Effector CD8-positive, alpha-beta T cell (primary cell): ENCODE measurements around the gene TRIM27.
"Not testable (repeated sequence)": the region's sequence is repeated elsewhere in the genome, so short reads cannot be mapped to it uniquely, and the experiment has no call there.

Experiments
- DNase-seq: peaks from one replicate; lab custom pipeline; 2025; lab: John Stamatoyannopoulos, UW

TRIM27 gene

DNA sequence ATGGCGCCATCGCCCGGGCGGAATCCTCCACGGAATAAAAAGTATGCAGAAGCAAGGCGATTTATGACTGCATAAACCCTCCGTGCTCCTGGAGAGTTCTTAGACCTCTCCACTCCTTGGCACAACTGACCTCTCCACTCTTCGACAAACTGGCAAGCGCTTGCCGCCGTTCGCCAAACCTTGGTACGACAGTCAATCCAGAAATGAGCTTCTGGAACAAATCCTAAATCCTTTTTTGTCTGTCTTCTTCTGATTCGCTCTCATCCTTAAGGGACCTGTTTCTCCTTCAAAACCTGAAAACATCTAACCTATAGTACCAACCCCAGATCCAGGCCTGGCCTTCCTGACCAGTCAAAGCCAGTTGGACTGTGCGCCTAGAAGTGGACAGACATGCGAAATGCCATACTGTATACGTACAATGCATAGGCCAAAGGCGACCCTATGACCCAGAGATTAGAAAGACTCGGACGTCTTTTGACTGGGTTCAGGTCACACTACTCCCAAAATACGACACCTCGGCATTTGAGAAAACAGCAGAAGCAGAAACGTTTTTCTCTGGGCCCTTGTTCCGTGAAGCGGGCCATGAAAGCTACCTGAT is 59.4 kb downstream of the TRIM27 start:
- DNase-seq, result no peak

DNA sequence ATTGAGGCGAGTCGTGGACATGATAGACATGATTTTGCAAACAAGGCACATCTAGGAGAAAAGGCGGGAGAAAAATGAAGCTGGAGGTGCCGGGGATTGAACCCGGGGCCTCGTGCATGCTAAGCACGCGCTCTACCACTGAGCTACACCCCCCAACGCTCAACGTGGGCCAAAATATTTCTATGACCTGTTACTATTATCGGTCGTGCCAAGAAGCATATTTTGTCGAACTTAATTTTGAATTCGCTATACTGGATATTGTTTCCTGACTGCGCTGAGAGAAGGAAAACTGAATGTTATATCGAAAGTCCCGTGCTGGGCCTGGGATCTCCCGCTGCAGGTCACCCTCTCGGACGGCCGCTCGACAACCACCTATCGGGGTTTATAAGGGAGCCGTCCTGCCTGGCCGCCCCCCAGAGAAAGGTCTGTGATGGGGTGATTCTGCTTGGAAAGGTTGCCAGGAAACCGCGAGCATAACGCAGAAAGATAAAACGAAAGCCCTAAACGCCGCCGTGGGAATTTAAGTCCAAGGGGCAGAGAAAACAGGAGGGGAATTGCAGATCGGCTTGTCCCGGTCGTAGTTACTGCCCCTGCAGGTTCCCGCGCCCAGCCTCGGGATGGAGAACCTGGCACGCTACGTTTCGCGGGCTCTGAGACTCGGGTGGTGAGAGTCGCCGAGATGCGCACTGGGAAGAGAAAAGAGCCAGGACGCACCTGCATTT is 60.0 kb downstream of the TRIM27 start:
- DNase-seq, result peak; percentile 69

DNA sequence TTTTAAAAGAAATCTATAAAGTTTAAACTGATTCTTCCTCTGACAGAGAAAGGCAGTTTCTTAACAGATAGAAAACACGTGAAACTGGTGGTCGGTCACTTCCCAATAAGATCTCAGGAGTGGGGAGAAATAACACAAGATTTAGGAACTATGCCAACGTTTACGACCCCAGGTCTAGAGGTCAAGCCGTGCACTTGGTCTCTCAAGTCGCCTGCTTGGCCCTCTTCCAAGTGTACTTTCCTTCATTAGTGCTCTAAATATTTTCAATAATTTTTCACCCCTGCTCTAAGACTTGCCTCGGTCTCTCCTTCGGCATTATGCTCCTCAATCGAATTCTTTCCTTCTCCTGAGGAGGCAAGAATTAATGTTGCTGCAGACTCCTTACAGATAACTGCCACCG is 61.7 kb downstream of the TRIM27 start:
- no peak for DNase-seq

DNA sequence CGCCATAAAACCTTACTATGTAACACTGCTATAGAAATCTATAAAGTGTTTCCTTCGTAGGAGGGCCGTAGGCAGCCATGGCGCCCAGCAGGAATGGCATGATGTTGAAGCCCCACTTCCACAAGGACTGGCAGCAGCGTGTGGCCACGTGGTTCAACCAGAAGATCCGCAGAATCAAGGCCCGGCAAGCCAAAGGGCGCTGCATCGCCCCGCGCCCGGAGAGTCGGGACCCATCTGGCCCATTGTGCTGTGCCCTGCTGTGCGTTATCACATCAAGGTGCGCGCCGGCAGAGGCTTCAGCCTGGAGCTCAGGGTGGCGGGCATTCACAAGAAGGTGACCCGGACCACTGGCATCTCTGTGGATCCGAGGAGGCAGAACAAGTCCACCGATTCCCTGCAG is 62.4 kb downstream of the TRIM27 start:
- DNase-seq, result no peak

DNA sequence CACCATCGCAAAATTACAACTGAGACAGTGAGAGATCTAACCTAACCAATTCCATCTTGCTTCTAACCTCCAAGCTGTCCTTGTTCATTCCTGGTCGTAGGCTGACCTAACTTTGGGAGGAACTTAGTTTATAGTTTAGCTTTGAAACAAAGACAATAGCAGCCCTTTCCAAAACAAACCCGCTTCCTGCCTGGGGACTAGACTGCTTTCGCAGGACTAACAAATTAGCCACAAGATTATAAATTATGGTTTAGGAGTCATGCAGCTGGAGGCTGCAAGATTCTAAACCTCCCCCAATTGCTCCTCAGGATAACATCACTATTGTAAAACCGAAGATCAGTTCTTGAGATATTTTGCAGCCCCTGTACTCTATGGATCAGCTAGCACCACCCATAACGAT is 63.2 kb downstream of the TRIM27 start:
- DNase-seq, result no peak

DNA sequence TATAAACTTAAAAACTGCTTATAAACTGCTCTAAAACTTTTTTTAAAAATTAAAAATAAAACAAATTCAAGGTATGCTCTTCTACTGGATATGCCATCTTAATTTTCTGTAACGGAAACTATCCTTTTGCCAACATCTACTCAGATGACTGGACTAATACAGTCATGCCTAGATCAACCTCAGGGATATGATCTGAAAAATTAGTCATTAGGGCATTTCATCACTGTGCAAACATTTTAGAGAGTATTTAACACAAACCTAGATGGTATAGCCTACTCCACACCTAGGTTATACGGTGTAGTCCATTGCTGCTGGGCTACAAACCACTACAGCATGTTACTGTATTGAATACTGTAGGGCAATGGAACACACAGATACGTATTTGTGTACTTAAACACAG is 64.8 kb downstream of the TRIM27 start:
- DNase-seq, result no peak

DNA sequence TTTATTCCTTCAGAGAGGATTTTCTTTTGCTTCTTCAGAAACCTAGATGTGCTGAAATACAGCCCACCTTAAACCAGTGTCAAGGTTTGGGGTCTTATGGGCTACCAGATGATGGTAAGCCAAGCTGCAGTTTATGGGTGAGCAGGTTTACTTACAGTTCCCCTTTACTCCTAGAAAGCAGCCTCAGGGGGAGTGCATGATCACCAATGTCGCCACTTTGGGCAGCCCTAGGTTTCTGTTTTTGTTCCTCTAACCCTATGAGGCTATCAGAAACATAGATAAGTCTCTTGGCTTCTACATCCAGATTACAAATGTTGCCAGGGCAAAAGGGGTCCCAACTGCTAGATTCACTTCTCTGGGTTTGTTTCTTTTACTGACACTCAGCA is 67.2 kb downstream of the TRIM27 start:
- no peak for DNase-seq

DNA sequence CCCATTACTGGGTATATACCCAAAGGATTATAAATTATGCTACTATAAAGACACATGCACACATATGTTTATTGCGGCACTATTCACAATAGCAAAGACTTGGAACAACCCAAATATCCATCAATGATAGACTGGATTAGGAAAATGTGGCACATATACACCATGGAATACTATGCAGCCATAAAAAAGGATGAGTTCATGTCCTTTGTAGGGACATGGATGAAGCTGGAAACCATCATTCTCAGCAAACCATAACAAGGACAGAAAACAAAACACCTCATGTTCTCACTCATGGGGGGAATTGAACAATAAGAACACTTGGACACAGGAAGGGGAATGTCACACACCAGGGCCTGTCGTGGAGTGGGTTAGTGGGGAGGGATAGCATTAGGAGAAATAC is 69.4 kb downstream of the TRIM27 start:
- not testable (repeated sequence) for DNase-seq
